Neural cell (in vitro differentiated cells): ENCODE measurements around the gene GREM1.

ENCODE experiments used
- CTCF ChIP-seq: fragments of 450-650 bp; IDR thresholded peaks from 2 replicates; pipeline ENCODE4 v1.5.1; 2014; ENCODE audit warnings: antibody characterized with exemption, mild to moderate bottlenecking, moderate library complexity; ENCODE audit not compliant: poor library complexity, severe bottlenecking
- MXI1 ChIP-seq: fragments of 450-650 bp; conservative IDR thresholded peaks from 2 replicates; pipeline ENCODE4 v1.6.1; 2014; ENCODE audit warnings: antibody characterized with exemption, mild to moderate bottlenecking; ENCODE audit not compliant: poor library complexity, severe bottlenecking
- RAD21 ChIP-seq: fragments of 450-650 bp; conservative IDR thresholded peaks from 2 replicates; pipeline ENCODE4 v1.6.1; 2014; ENCODE audit warnings: antibody characterized with exemption, mild to moderate bottlenecking, moderate library complexity
- REST ChIP-seq: IDR thresholded peaks from 2 replicates; pipeline ENCODE4 v1.6.1; 2012; ENCODE audit warnings: borderline replicate concordance
- SMC3 ChIP-seq: fragments of 450-650 bp; conservative IDR thresholded peaks from 2 replicates; pipeline ENCODE4 v1.6.1; 2014; ENCODE audit warnings: antibody characterized with exemption, mild to moderate bottlenecking, moderate library complexity; ENCODE audit not compliant: poor library complexity
- TAF1 ChIP-seq: IDR thresholded peaks from 2 replicates; pipeline ENCODE4 v1.6.1; 2012; ENCODE audit warnings: low read depth

GRCh38 chr15:32786906-32787305 is 69.1 kb downstream of the GREM1 start:
- TF ChIP-seq RAD21 = no peak
- no peak for TF ChIP-seq CTCF
- TF ChIP-seq MXI1 = no peak
- no peak for TF ChIP-seq TAF1
- TF ChIP-seq SMC3 = no peak
- no peak for TF ChIP-seq REST
